GM18498 (cell line): ENCODE measurements around the gene CRY2.

ENCODE experiments used
- ATAC-seq: cut with Tn5 transposase; IDR thresholded peaks from one replicate; pipeline ENCODE4 v1.9.1; 2021; ENCODE audit warnings: mild to moderate bottlenecking, moderate library complexity; ENCODE audit not compliant: unreplicated experiment

The CRY2 gene

DNA sequence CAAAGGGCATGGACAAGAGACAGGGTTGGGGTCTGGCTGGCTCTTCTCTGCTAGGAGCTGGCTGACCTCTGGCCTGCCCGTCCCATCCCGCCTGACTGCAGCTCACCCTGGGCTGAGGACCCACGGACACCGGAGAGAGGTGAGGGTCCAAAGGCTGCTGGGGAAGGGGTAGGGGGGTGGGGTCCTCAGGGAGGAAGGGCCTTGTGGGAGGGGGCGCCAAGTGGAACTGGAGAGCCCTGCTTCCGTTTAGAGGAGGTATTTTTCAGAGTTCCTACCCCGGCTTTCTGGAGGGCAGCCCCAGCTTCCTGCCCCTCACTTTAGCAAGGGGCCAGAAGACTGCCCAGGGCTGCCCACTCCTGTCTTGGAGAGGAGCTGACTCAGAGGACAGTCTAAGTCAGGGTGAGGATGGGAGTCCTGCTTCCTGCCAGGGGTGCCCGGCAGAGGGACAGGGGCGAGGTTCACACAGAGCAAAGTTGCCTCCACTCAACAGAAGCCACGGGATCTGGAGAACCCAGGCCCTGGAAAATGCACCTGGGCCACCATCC lies 82.3 kb downstream of the CRY2 start:
- peak; percentile 12 for ATAC-seq

DNA sequence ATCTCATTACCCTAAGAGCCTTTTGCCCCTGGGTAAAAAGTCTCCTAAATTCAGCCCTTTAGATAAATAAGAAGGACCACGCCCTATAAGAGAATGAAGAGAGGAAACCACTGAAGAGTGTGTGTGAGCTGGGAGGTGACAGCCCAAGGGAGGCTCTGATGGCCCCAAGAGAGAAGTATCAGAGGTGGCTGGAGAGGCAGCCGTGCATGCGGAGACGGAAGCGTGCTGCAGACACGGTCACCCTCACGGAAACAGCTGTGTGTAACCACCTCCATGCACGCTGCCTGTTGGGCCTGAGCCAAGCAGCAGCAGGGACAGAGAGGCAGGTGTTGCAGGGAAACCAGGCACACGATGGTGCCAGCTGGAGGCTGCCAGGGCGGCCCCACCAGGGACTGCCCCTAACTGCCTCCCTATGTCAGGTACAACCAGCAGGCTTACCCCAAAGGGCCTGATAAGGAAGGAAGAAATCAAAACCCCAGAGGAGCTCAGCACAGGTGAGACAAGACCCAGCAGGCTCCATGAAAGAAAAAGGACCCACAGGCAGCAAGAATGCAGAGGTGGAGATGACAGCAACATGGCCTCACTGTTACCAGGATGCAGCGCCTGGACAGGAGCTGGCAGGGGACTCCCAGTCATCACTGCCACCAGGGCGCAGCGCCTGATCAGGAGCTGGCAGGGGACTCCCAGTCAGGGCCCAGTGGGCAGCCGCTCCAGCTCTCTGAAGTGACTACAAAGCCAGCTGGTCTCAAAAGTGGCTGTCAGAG lies 82.9 kb downstream of the CRY2 start:
- ATAC-seq, result peak; percentile 92

DNA sequence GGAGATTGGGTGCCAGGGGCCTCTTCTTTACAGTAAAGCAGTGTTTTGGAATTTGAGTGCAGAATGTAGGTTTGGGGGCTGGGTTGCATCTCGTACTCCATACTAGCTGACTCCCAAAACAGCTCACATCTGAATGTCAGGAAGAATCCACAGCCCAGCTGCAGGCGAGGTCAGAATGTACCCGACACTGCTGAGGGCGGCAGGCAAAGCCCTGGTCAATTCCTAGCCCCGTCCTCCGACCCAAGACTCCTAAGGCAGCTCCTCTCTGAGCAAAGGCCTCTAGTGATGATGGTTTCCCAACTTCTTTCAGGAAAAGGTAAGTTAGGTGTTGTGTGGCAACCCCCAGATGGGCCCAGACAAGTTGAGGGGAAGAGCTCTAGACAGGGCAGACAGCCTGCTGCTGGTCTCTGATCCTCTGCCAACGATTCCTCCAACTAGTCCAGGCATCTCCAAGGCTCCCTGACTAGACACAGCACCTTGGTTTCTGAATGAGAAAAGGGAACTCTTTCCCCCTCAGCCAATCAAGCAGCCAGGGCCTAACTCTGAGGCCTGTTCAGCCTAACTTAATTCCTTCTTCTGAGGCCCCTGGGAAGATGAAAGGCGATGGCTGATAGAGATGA lies 83.8 kb downstream of the CRY2 start:
- no peak for ATAC-seq

DNA sequence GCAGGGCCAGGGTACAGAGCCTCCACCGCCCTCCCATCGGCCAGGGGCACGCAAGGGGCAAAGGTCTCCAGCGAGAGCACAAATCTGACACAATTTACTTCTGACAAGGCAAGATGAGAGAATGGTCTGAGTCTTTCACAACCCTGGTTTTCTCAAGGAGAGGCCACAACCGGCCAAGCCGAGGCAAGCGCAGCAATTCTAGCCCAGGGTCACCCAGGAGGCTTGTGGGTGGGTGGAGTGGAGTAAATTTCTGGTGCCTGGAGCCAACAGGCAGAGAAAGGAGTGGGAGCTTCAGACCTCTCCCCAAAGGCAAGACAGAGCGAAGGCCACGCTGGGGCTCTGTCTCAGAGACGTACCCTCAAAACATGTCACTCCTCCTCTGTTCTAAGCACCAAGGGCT lies 84.5 kb downstream of the CRY2 start:
- ATAC-seq, result no peak

DNA sequence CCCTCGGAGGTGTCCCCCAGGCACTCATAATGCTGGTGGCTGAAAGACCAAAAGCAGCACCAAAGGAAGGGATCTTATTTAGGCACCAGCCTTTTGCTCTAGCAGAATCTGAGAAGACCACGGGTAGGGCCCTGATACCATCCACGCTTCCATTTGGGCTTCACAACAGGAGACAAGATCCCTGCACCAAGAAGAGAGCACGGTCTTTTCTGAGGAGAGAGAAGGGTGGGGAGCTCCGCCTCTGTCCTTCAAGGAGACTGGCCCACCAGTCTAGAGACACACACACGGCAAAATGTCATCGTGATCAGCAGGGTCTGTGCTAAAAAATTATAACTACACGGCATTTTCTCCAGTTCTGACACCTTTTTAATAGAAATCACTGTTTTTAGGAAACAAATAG lies 84.9 kb downstream of the CRY2 start:
- no peak for ATAC-seq
